KMS-11 (cell line): Measurements from ENCODE around the gene DNAH6.

Experiments used
- H2AFZ ChIP-seq: fragments of 200-600 bp; sonication (generic); 2 replicates; pipeline ENCODE4 v1.6.1; 2016; ENCODE audit warnings: antibody characterized with exemption, mixed run types, low read depth
- H3K27ac ChIP-seq: fragments of 200-600 bp; sonication (generic); 2 replicates; pipeline ENCODE4 v1.6.1; 2016; ENCODE audit warnings: mild to moderate bottlenecking, mixed run types
- H3K27me3 ChIP-seq: fragments of 200-600 bp; sonication (generic); 2 replicates; pipeline ENCODE4 v1.6.1; 2017; ENCODE audit warnings: mild to moderate bottlenecking, low read depth, mixed run types, moderate library complexity; ENCODE audit not compliant: insufficient read depth
- H3K36me3 ChIP-seq: fragments of 200-600 bp; sonication (generic); 2 replicates; pipeline ENCODE4 v1.6.1; 2017; ENCODE audit warnings: mild to moderate bottlenecking, mixed run types; ENCODE audit not compliant: insufficient read depth
- H3K4me1 ChIP-seq: fragments of 200-600 bp; sonication (generic); 2 replicates; pipeline ENCODE4 v1.6.1; 2016; ENCODE audit warnings: mild to moderate bottlenecking, low read depth, mixed run types; ENCODE audit not compliant: poor library complexity, severe bottlenecking
- H3K4me2 ChIP-seq: fragments of 200-600 bp; sonication (generic); 2 replicates; pipeline ENCODE4 v1.7.0; 2016; ENCODE audit warnings: mild to moderate bottlenecking, mixed run types
- H3K4me3 ChIP-seq: fragments of 200-600 bp; sonication (generic); IDR thresholded peaks from 2 replicates; pipeline ENCODE4 v1.6.1; 2017; ENCODE audit warnings: low read depth, low read length, mixed read lengths; ENCODE audit not compliant: insufficient read depth
- H3K79me2 ChIP-seq: fragments of 200-600 bp; sonication (generic); 2 replicates; pipeline ENCODE4 v1.6.1; 2016; ENCODE audit warnings: low read depth, mixed run types; ENCODE audit not compliant: insufficient read depth
- H3K9ac ChIP-seq: fragments of 200-600 bp; sonication (generic); 2 replicates; pipeline ENCODE4 v1.6.1; 2016; ENCODE audit warnings: mild to moderate bottlenecking, mixed run types
- H4K20me1 ChIP-seq: fragments of 200-600 bp; sonication (generic); 2 replicates; pipeline ENCODE4 v1.6.1; 2016; ENCODE audit warnings: mild to moderate bottlenecking, mixed run types; ENCODE audit not compliant: insufficient read depth
- TF ChIP-seq, protein P1 (sequence below): fragments of 200-600 bp; sonication (generic); conservative IDR thresholded peaks from 2 replicates; pipeline ENCODE4 v1.6.1; 2017; ENCODE audit warnings: low read depth, mild to moderate bottlenecking, antibody characterized with exemption, low read length, moderate library complexity, mixed read lengths

The DNAH6 gene

DNA sequence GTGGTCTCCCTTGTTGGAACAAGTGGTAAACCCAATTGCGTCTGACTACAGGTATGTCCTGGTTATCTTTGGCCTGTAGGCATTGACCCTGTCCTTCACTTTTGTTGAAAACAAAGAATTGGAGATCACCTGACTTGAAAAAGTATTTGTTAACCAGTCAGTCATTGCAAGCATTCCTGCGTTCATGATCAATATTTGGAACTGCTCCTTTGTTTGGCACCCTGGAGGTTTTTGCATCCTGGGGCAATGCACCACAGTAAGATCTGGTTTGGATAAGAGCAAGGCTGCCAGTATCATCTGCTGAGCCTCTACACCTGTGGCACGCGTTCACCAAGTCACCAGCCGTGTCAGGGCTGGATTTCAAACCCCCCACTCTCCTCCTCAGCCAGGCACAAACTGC is 115.7 kb downstream of the DNAH6 start:
- TF ChIP-seq, protein P1, sequence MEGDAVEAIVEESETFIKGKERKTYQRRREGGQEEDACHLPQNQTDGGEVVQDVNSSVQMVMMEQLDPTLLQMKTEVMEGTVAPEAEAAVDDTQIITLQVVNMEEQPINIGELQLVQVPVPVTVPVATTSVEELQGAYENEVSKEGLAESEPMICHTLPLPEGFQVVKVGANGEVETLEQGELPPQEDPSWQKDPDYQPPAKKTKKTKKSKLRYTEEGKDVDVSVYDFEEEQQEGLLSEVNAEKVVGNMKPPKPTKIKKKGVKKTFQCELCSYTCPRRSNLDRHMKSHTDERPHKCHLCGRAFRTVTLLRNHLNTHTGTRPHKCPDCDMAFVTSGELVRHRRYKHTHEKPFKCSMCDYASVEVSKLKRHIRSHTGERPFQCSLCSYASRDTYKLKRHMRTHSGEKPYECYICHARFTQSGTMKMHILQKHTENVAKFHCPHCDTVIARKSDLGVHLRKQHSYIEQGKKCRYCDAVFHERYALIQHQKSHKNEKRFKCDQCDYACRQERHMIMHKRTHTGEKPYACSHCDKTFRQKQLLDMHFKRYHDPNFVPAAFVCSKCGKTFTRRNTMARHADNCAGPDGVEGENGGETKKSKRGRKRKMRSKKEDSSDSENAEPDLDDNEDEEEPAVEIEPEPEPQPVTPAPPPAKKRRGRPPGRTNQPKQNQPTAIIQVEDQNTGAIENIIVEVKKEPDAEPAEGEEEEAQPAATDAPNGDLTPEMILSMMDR: no peak
- no peak overlapping the region for H3K9ac ChIP-seq
- H3K27me3 ChIP-seq: no peaks in the 10 kb centered on the region
- no peak overlapping the region for H3K4me2 ChIP-seq
- H3K4me3 ChIP-seq: no peak overlapping the region
- H3K79me2 ChIP-seq: no peaks in the 10 kb centered on the region
- no peak overlapping the region for H2AFZ ChIP-seq
- H3K4me1 ChIP-seq: no peaks in the 10 kb centered on the region
- no peak overlapping the region for H3K27ac ChIP-seq
- H3K36me3 ChIP-seq: no peaks in the 10 kb centered on the region
- no peaks in the 10 kb centered on the region for H4K20me1 ChIP-seq

DNA sequence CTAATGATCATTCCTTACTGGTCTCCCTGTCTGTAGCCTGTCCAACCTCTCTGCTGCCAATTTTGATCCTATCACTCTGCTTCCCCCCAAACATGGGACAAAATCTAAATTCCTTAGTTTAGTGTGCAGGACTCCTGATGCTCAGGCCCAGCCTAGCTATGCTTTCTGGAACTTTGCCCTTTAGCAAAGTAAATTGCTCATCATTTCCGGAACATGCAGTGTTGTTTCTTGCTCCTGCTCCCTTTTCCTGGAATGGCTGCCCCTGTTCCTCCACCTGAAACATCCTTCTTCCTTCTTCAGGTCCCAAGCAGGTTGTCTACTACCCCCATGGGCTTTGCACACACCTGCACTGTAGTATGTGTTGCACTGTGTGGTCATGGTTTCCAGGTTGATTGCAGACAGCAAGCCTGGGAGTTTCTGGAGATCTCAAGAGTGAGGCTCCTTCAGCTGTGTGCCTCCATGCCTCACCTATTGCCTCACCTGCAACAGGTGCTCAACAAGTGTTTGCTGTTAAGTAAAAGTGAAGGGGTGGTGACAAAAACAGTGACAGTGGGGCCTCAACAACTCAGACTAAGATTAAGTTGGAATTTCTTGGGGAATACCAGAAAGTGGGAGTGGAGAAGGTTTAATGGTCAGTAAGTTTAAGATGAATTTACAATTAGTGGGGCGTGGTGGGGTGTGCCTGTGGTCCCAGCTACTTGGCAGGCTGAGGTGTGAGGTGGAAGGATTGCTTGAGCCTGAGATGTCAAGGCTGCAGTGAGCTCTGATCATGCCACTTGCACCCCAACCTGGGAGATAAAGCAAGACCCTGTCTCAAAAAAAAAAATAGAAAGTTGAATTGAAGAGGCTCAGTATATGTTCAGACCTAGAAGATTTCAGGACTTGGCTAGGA is 120.0 kb downstream of the DNAH6 start:
- Histone ChIP-seq H3K27me3 (no peaks in the 10 kb centered on the region), H3K9ac (no peak overlapping the region), H3K4me3 (no peak overlapping the region), H3K4me2 (no peak overlapping the region), H2AFZ (no peak overlapping the region), H3K79me2 (no peaks in the 10 kb centered on the region), H3K4me1 (no peaks in the 10 kb centered on the region), H4K20me1 (no peaks in the 10 kb centered on the region), H3K27ac (no peak overlapping the region), H3K36me3 (no peaks in the 10 kb centered on the region)
- TF ChIP-seq, protein P1: no peak

GRCh38 chr2:84639751-84640150 is 123.5 kb downstream of the DNAH6 start:
- TF ChIP-seq, protein P1: no peak
- Histone ChIP-seq H3K27me3 (no peaks in the 10 kb centered on the region), H3K4me3 (no peak overlapping the region), H3K36me3 (no peaks in the 10 kb centered on the region), H3K4me1 (no peaks in the 10 kb centered on the region), H3K79me2 (no peaks in the 10 kb centered on the region), H3K9ac (no peak overlapping the region), H3K27ac (no peak overlapping the region), H2AFZ (no peak overlapping the region), H4K20me1 (no peaks in the 10 kb centered on the region), H3K4me2 (no peak overlapping the region)

DNA sequence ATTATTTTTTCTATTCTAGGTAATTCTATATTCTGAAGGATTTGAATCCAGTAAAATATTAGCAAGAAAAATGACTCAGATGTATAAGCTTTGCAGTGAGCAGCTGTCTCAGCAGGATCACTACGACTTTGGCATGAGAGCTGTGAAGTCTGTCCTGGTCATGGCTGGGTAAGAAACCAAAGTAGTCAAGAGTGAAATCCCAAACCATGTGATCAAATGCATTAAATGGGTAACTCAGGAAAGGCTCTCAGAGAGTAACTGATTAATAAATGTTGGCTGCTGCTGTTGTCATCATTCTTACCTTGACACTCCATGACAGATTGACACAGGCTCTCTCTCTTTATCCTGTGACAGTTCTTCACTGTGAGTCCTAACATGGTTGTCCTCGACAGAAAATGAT is 124.1 kb downstream of the DNAH6 start:
- no peak overlapping the region for H2AFZ ChIP-seq
- no peak overlapping the region for H3K9ac ChIP-seq
- H3K4me2 ChIP-seq: no peak overlapping the region
- H3K27ac ChIP-seq: no peak overlapping the region
- H3K36me3 ChIP-seq: no peaks in the 10 kb centered on the region
- TF ChIP-seq, protein P1: no peak
- no peaks in the 10 kb centered on the region for H3K4me1 ChIP-seq
- no peak overlapping the region for H3K4me3 ChIP-seq
- H3K79me2 ChIP-seq: no peaks in the 10 kb centered on the region
- H4K20me1 ChIP-seq: no peaks in the 10 kb centered on the region
- no peaks in the 10 kb centered on the region for H3K27me3 ChIP-seq
